SK-N-SH (cell line): Measurements from ENCODE around the gene TBL1X. TPM values are rescaled to one million over a fixed set of nuclear protein-coding genes. Genes with fewer than 3 reads are reported as not detected.

Source experiments
- CTCF ChIA-PET: fragments of 300-600, 350-600 bp; formaldehyde crosslinking; extraction: SDS; loops from one replicate; lab custom pipeline; 2021; lab: Yijun Ruan, JAX
- POLR2A ChIA-PET: fragments of 350-600 bp; sonication (Branson Sonifier 250); formaldehyde crosslinking; extraction: SDS; loops from one replicate; lab custom pipeline; 2020; ENCODE audit warnings: antibody characterized with exemption, inconsistent platforms; lab: Yijun Ruan, JAX
- DNase-seq: peaks from one replicate; pipeline ENCODE4 v3.0.0; 2012
- H2AFZ ChIP-seq: fragments of 200-600 bp; sonication (generic); 2 replicates; pipeline ENCODE4 v1.8.1; 2016; ENCODE audit warnings: antibody characterized with exemption, mild to moderate bottlenecking, low read depth
- H3F3A ChIP-seq: fragments of 200-600 bp; sonication (generic); replicated peaks from 2 replicates; pipeline ENCODE3; 2016; ENCODE audit warnings: antibody characterized with exemption, mild to moderate bottlenecking; ENCODE audit not compliant: insufficient read depth
- H3K27ac ChIP-seq, 2 experiments: fragments of 200-500 bp in 1 of 2; fragments of 200-600 bp in 1 of 2; sonication (Bioruptor generic) in 1 of 2; sonication (generic), shearing (Covaris generic) in 1 of 2; 2 replicates each; pipeline versions ENCODE4 v1.5.1 to v1.6.1; 2014 to 2016; ENCODE audit warnings: low read depth in 2 of 2, inconsistent platforms in 1 of 2, low read length in 1 of 2, mild to moderate bottlenecking in 1 of 2, mixed read lengths in 1 of 2
- H3K27me3 ChIP-seq: fragments of 200-600 bp; sonication (generic), shearing (Covaris generic); 2 replicates; pipeline ENCODE4 v1.6.1; 2016; ENCODE audit warnings: mixed run types; ENCODE audit not compliant: insufficient read depth
- H3K36me3 ChIP-seq, 2 experiments: fragments of 200-500 bp in 1 of 2; fragments of 200-600 bp in 1 of 2; sonication (Bioruptor generic) in 1 of 2; sonication (generic) in 1 of 2; replicated peaks in 1 of 2; 2 replicates each; pipeline versions ENCODE3 to v1.5.1; 2014 to 2016; ENCODE audit warnings: low read length in 1 of 2, mild to moderate bottlenecking in 1 of 2; ENCODE audit not compliant: insufficient read depth in 2 of 2, control insufficient read depth in 1 of 2
- H3K4me1 ChIP-seq, 2 experiments: fragments of 200-500 bp in 1 of 2; fragments of 200-600 bp in 1 of 2; sonication (Bioruptor generic) in 1 of 2; sonication (generic), shearing (Covaris generic) in 1 of 2; 2 replicates each; pipeline versions ENCODE4 v1.5.1 to v1.6.1; 2014 to 2016; ENCODE audit warnings: low read depth in 1 of 2, low read length in 1 of 2, mixed run types in 1 of 2; ENCODE audit not compliant: insufficient read depth in 2 of 2, control insufficient read depth in 1 of 2
- H3K4me2 ChIP-seq: fragments of 200-600 bp; sonication (generic), shearing (Covaris generic); 2 replicates; pipeline ENCODE4 v1.6.1; 2017; ENCODE audit warnings: mixed run types
- H3K4me3 ChIP-seq, 2 experiments: fragments of 200-500 bp in 1 of 2; fragments of 200-600 bp in 1 of 2; sonication (Bioruptor generic) in 1 of 2; sonication (generic), shearing (Covaris generic) in 1 of 2; 2 replicates each; pipeline versions ENCODE4 v1.5.1 to v1.8.1; 2014 to 2016; ENCODE audit warnings: low read depth in 2 of 2, inconsistent platforms in 1 of 2, low read length in 1 of 2, mild to moderate bottlenecking in 1 of 2, mixed read lengths in 1 of 2, moderate library complexity in 1 of 2
- H3K79me2 ChIP-seq: fragments of 200-600 bp; sonication (generic); 2 replicates; pipeline ENCODE4 v1.8.1; 2017; ENCODE audit warnings: mild to moderate bottlenecking; ENCODE audit not compliant: insufficient read depth
- H3K9ac ChIP-seq: fragments of 200-600 bp; sonication (generic); 2 replicates; pipeline ENCODE4 v1.6.1; 2017; ENCODE audit warnings: mixed run types
- H3K9me2 ChIP-seq: fragments of 200-600 bp; sonication (generic); 2 replicates; pipeline ENCODE4 v1.6.1; 2017; ENCODE audit warnings: mixed run types
- H3K9me3 ChIP-seq: fragments of 200-600 bp; sonication (generic); 2 replicates; pipeline ENCODE4 v1.6.1; 2017; ENCODE audit warnings: mixed run types, mild to moderate bottlenecking, moderate library complexity
- H4K20me1 ChIP-seq: fragments of 200-600 bp; sonication (generic); 2 replicates; pipeline ENCODE4 v1.6.1; 2017; ENCODE audit warnings: mild to moderate bottlenecking, mixed run types; ENCODE audit not compliant: insufficient read depth
- ELF1 ChIP-seq: IDR thresholded peaks from 2 replicates; pipeline ENCODE4 v1.4.0; 2012
- FOSL2 ChIP-seq: IDR thresholded peaks from 2 replicates; pipeline ENCODE4 v1.4.0; 2012; ENCODE audit warnings: low read depth, mild to moderate bottlenecking, moderate library complexity, borderline replicate concordance
- FOXJ3 ChIP-seq: sonication (generic); formaldehyde crosslinking; IDR thresholded peaks from 2 replicates; pipeline ENCODE4 v1.5.1; 2020; ENCODE audit warnings: mild to moderate bottlenecking, missing genetic modification reagents
- FOXM1 ChIP-seq: IDR thresholded peaks from 2 replicates; pipeline ENCODE4 v1.4.0; 2012; ENCODE audit warnings: low read depth, mild to moderate bottlenecking
- IRF3 ChIP-seq: fragments of 150-350 bp; IDR thresholded peaks from 2 replicates; pipeline ENCODE4 v1.6.1; 2016; ENCODE audit warnings: mild to moderate bottlenecking, low read depth, low read length
- JUND ChIP-seq: IDR thresholded peaks from 2 replicates; pipeline ENCODE4 v1.4.0; 2012
- MAX ChIP-seq: IDR thresholded peaks from 2 replicates; pipeline ENCODE4 v1.4.0; 2012; ENCODE audit warnings: low read depth
- MXI1 ChIP-seq: IDR thresholded peaks from 2 replicates; pipeline ENCODE4 v1.6.1; 2012; ENCODE audit warnings: mild to moderate bottlenecking, low read depth, low read length, improper control_type of control experiment
- NRF1 ChIP-seq: IDR thresholded peaks from 2 replicates; pipeline ENCODE4 v1.6.1; 2012; ENCODE audit warnings: low read depth, mild to moderate bottlenecking, low read length
- RCOR1 ChIP-seq: fragments of 150-350 bp; IDR thresholded peaks from 2 replicates; pipeline ENCODE4 v1.6.1; 2017; ENCODE audit warnings: antibody characterized with exemption, low read length
- SIN3A ChIP-seq: IDR thresholded peaks from 2 replicates; pipeline ENCODE4 v1.6.1; 2012; ENCODE audit warnings: low read depth, mild to moderate bottlenecking, low read length, moderate library complexity, borderline replicate concordance
- SMC3 ChIP-seq: IDR thresholded peaks from 2 replicates; pipeline ENCODE4 v1.6.1; 2012; ENCODE audit warnings: low read depth, low read length, improper control_type of control experiment
- TAF1 ChIP-seq: IDR thresholded peaks from 2 replicates; pipeline ENCODE4 v1.6.1; 2012; ENCODE audit warnings: low read depth, mild to moderate bottlenecking, low read length, moderate library complexity, borderline replicate concordance
- USF2 ChIP-seq: fragments of 150-350 bp; IDR thresholded peaks from 2 replicates; pipeline ENCODE4 v1.6.1; 2017; ENCODE audit warnings: antibody characterized with exemption, low read length, low read depth, borderline replicate concordance
- YY1 ChIP-seq: IDR thresholded peaks from 2 replicates; pipeline ENCODE4 v1.4.0; 2012; ENCODE audit warnings: low read depth, mild to moderate bottlenecking
- WGBS: methylation state at CpG from one replicate; pipeline ENCODE4 v1.1.6; 2017; ENCODE audit warnings: low lambda C conversion rate; 5-methylcytosine and 5-hydroxymethylcytosine counted together
- polyA plus RNA-seq, 3 experiments: library from polyadenylated mRNA; depleted of rRNA; stranded (reverse); fragments of >200 nt; gene quantifications; 2 replicates each; pipeline ENCODE4 v1.2.3, GENCODE V29; 2012
- TF ChIP-seq, protein P1 (sequence below): IDR thresholded peaks from 2 replicates; pipeline ENCODE4 v1.4.0; 2012; ENCODE audit warnings: low read depth, borderline replicate concordance
- TF ChIP-seq, protein P2 (sequence below): IDR thresholded peaks from 2 replicates; pipeline ENCODE4 v1.6.1; 2012; ENCODE audit warnings: mild to moderate bottlenecking, low read depth, low read length, moderate library complexity

TBL1X gene
- polyA plus RNA-seq, 1 of the 3 experiments (the other 2 are of a cell fraction): 10.6 TPM

GRCh38 chrX:9418262-9418661 is 46.6 kb upstream of the TBL1X start:
- no peak overlapping the region for H3K9ac ChIP-seq
- DNase-seq: no peak
- WGBS: 25% methylated on average over 6 of the region's 6 CpGs
- H3K9me3 ChIP-seq: no peaks in the 10 kb centered on the region
- H2AFZ ChIP-seq: no peak overlapping the region
- CTCF ChIA-PET: no interaction called here
- no peak overlapping the region for H3K4me2 ChIP-seq
- TF ChIP-seq YY1 (no peak), SMC3 (no peak), JUND (no peak), USF2 (no peak), NRF1 (no peak), FOXJ3 (CRISPR knock-in tag) (no peak), ELF1 (no peak), TAF1 (no peak), FOSL2 (no peak), MXI1 (no peak), MAX (no peak), RCOR1 (no peak)
- TF ChIP-seq, protein P1, sequence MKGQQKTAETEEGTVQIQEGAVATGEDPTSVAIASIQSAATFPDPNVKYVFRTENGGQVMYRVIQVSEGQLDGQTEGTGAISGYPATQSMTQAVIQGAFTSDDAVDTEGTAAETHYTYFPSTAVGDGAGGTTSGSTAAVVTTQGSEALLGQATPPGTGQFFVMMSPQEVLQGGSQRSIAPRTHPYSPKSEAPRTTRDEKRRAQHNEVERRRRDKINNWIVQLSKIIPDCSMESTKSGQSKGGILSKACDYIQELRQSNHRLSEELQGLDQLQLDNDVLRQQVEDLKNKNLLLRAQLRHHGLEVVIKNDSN: no peak
- H3K9me2 ChIP-seq: no peaks in the 10 kb centered on the region
- no peak overlapping the region for H3K4me3 ChIP-seq
- H3K79me2 ChIP-seq: no peaks in the 10 kb centered on the region
- H4K20me1 ChIP-seq: no peaks in the 10 kb centered on the region
- peaks cover 0 to 2% of the 10 kb centered on the region in 2 experiments; a peak in 1 of 4 replicates for H3K4me1 ChIP-seq
- peaks cover 5% of the 10 kb centered on the region; the same call in 1 of the 2 replicates for H3K27me3 ChIP-seq
- POLR2A ChIA-PET: no interaction called here
- no peaks in the 10 kb centered on the region for H3K36me3 ChIP-seq
- no peak overlapping the region for H3K27ac ChIP-seq
- H3F3A ChIP-seq: no peaks in the 10 kb centered on the region

GRCh38 chrX:9420275-9421265 is 44.3 kb upstream of the TBL1X start:
- Histone ChIP-seq H3K79me2 (no peaks in the 10 kb centered on the region), H3K27me3 (peaks cover 5% of the 10 kb centered on the region; the same call in 1 of the 2 replicates), H3K36me3 (no peaks in the 10 kb centered on the region), H3K9me3 (no peaks in the 10 kb centered on the region), H2AFZ (no peak overlapping the region), H3K9ac (no peak overlapping the region), H3K9me2 (no peaks in the 10 kb centered on the region), H3K4me3 (no peak overlapping the region), H3K4me2 (no peak overlapping the region), H3K4me1 (peaks cover 0 to 2% of the 10 kb centered on the region in 2 experiments; a peak in 1 of 4 replicates), H3K27ac (no peak overlapping the region), H3F3A (no peaks in the 10 kb centered on the region), H4K20me1 (no peaks in the 10 kb centered on the region)
- no peak for DNase-seq
- POLR2A ChIA-PET: no interaction called here
- 27% methylated on average over 14 of the region's 14 CpGs for WGBS
- TF ChIP-seq MAX (no peak), IRF3 (no peak), SIN3A (no peak), FOXM1 (no peak)
- TF ChIP-seq, protein P2, sequence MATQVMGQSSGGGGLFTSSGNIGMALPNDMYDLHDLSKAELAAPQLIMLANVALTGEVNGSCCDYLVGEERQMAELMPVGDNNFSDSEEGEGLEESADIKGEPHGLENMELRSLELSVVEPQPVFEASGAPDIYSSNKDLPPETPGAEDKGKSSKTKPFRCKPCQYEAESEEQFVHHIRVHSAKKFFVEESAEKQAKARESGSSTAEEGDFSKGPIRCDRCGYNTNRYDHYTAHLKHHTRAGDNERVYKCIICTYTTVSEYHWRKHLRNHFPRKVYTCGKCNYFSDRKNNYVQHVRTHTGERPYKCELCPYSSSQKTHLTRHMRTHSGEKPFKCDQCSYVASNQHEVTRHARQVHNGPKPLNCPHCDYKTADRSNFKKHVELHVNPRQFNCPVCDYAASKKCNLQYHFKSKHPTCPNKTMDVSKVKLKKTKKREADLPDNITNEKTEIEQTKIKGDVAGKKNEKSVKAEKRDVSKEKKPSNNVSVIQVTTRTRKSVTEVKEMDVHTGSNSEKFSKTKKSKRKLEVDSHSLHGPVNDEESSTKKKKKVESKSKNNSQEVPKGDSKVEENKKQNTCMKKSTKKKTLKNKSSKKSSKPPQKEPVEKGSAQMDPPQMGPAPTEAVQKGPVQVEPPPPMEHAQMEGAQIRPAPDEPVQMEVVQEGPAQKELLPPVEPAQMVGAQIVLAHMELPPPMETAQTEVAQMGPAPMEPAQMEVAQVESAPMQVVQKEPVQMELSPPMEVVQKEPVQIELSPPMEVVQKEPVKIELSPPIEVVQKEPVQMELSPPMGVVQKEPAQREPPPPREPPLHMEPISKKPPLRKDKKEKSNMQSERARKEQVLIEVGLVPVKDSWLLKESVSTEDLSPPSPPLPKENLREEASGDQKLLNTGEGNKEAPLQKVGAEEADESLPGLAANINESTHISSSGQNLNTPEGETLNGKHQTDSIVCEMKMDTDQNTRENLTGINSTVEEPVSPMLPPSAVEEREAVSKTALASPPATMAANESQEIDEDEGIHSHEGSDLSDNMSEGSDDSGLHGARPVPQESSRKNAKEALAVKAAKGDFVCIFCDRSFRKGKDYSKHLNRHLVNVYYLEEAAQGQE: no peak
- CTCF ChIA-PET: no interaction called here
